Activated CD4-positive, CD25-positive, alpha-beta regulatory T cell (primary cell): Measurements from ENCODE around the gene C22orf39.

Source experiments
- DNase-seq, 4 experiments: peaks; one replicate each; lab custom pipeline; 2025; lab: John Stamatoyannopoulos, UW

C22orf39 gene

DNA sequence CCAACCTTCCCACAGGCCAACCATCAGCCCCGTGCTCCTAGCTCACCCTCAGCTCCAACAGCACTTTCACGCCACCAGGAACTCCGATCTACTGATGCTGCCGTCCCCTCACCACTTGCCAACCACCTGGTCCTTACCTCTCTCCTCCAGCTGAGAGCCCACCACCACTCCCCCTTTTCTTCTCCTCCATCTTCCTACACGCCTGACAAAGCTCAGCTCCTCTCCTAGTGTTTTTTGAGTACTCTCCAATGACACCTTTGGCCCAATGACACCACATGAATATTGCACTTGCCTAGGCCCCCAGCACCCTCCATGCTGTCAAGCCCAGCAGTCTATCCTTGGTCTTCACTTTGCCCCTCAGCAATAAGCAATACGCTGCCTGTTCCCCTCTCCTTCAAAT lies 46.6 kb downstream of the C22orf39 start:
- DNase-seq: no peak

DNA sequence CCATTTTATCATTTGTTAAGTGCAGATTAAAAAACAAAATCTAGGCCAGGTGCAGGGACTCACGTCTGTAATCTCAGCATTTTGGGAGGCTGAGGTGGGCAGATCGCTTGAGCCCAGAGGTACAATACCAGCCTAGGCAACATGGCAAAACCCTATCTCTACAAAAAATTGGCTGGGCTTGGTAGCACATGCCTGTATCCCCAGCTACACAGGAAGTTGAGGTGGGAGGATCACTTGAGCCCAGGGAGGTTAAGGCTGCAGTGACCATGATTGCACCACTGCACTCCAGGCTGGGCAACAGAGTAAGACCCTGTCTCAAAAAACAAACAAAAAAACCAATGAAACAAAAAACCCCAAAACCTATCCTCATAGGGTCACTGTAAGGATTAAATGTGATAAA lies 48.9 kb downstream of the C22orf39 start:
- no peak for DNase-seq

DNA sequence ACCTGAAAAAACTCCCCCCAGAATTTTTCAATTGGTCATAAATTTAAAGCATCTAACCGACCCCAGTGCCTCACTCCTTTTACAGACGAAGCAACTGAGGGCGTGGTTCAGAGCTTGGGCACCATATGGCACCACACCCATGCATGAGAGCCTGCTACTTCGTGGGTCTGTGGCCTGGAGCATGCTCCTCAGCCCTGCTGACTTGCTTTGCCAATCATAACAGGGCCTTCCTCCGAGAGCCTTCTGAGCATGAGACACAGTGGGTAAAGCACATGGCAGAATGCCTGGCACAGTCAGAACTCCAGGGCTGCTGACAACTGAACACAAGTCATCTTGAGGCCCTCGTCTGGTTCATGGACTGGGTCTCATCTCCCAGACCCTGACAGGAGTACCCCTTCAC lies 49.3 kb downstream of the C22orf39 start:
- DNase-seq: no peak

DNA sequence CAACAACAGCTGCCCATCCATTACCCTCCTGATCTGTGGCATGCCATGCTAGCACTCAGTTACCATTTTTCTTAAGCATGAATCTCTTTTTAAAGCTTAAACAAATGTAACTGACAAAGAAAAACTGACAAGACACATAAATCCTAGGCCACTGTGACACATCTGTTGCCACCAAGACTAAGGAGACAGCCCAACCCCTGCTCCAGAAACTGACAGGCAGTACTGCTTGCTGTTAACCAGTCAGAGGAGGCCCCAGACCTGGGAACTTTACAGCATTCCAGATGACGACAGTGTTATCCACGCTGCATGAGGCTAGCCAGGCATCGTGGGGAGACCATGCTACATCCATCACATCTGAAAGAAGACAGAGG lies 49.8 kb downstream of the C22orf39 start:
- no peak for DNase-seq

DNA sequence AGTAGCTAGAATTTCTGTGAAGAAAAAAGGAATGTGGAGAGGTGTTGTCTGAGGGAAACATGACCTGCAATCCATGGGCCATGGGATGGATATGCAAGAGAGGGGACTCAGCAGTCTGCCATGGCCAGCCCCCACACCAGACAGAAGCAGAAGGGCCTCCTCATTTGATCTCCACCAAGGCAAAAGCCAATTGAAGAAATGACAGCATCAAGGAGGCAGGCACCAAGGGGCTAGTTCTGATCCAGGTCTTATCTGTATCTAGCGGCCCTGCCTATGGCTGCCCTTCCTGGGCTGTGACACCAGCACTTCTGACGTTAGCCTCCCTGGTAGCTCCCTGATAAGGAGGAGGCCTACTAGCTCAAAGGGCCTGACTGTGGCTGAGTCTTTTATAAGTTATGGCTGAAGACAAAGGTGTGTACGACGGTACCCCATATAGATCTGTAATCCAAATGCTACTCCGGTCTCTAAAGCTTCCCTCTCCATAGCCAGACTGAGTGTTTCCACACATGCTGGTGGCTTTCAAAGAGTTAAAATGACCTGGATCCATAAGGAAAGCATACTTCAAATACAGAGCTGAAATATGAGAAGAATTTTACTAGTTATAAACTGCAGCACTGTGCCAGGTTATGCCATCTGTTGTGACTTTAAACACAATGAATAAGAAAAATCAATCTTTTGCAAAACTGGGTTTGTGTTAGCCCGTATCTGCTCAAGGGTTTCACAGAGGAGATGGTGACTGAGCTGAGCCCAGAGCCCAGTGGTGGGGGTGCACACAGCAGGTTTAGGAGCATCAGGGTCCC lies 50.4 kb downstream of the C22orf39 start:
- no peak for DNase-seq

DNA sequence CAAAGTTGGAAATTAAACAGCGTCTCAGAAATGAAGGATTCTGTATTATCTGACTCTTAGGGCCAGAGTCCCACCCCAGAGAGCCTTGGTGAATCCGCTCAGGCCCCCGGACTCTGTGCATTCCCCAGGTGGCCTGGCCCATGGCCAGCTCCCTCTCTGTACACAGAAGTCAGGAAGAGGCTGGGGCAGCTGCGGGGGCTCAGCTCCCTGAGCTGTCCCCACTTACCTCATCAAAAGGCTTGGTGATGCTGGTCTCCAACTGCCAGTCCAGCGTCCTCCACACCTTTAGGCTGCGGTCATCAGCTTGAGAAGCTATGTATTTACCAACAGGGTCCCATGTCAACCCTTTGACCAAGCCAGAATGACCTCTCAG lies 51.0 kb downstream of the C22orf39 start:
- DNase-seq: no peak

DNA sequence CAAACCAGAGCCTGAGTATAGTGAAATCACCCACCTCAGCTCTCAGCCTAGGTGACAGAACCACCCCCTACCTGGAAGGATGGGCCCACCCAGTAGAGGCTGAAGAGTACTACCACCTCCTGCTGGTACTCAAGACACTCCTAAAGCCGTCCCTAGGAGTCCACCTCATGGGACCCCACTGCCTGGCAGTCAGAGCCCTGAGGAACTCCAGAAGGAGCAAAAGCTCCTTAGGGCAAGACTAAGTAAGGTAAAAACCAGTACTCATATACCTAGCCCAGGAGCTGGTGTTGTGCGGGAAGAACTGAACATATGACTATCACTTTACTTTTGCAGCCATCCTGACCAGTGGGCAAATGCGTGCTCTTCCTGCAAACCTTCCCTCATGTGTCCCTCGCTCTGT lies 52.2 kb downstream of the C22orf39 start:
- DNase-seq: no peak

DNA sequence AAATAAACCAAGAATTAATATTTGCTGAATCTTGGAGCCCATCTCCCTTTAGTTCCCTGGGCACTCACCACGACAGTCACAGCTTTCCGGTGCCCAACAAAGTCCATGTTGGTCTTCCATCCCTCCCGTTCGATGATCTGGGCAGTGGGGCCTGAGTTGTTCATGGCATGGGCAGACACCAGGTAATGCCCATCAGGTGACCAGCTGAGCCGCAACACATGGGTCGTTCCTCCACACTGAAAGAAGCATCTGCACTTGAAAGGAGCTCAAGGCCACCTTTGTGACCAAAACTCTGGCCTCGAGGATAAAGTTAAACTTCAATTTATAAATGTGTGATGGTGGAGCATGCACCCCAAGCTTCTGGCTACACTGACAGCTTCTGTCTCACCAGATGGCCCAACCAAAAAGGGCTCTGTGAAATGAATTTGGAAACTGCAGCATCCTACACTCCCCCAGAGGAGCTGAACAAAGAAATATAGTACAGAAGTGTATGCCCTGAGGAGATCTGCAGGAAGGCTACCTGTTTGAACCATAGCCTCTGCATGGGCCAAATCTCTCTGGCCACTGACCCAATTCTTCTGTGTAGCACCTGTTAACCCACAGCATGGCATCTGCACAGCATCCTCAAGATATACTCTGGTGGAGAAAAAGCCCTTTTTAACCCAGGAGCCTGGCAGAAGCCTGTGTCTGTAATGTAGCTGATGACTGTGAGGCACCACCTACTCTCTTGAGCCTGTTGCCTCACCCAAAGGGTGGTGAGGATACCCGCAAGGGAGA lies 53.0 kb downstream of the C22orf39 start:
- no peak for DNase-seq

DNA sequence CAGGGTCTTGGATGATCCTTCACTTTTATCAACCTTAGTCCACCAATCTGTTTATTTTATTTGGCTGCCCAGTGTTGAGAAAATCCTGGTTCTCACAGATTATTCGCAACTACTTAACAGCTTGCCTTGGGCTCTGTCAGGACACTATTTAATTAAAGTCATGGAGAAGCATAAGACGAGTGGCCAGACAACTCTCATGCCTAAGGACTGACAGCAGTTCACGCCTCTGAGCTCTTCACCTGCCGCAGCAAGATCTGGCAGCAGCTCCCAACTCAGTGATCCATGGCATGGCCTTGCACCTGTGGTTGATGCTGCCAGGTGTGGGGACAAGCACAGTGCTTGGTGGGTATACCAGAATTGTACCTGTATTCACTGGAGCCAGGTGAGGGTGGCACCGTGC lies 53.8 kb downstream of the C22orf39 start:
- DNase-seq: no peak
